Measurements from ENCODE around the gene ACSM3. TPM values are rescaled to one million over a fixed set of nuclear protein-coding genes. Genes with fewer than 3 reads are reported as not detected.
A peak's percentile ranks its signal among the peaks of the same experiment; 100 is the strongest.

Gene ACSM3
- total and polyA plus RNA-seq, 10 of the 15 experiments (the other 5 are each of a cell fraction or from before 2014, with no cell fraction given), result 4.9 to 21.0 (median 7.0) TPM

DNA sequence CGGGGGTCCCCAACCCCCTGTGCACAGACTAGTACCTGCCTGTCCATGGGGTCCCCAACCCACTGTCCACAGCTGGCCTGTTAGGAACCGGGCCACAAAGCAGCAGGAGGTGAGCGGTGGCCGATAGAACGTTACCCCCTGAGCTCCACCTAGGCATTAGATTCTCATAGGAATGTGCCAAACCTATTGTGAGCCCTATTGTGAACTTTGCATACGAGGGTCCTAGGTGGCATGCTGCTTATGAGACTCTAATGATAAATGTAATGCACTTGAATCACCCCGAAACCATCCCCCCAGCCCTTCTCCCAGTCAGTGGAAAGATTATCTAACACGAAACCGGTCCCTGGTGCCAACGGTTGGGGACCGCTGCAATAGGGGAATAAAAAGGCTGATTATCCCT, 44.0 kb downstream of the ACSM3 start:
- no TSS peak for BruUV-seq (replicated peaks)
- Histone ChIP-seq H3K9me3 (replicated peaks; ENCODE audit: control insufficient read depth, insufficient read depth, low read length) (no peaks in the 10 kb centered on the region), H3K79me2 (ENCODE audit: control insufficient read depth, insufficient read depth, low read length) (peaks cover 17% of the 10 kb centered on the region), H4K20me1 (ENCODE audit: control insufficient read depth, insufficient read depth) (no peaks in the 10 kb centered on the region), H3K36me3 (ENCODE audit: control insufficient read depth in 2 of 2, insufficient read depth in 2 of 2, low read length in 1 of 2) (no peaks in the 10 kb centered on the region), H3K4me2 (ENCODE audit: control insufficient read depth, insufficient read depth) (peak overlapping the region; percentile 85), H3K4me3 (peak overlapping the region; percentile 88), H3K27ac (ENCODE audit: control insufficient read depth, insufficient read depth) (peak overlapping the region; percentile 94; the same call in 1 of the 2 replicates), H3K27me3 (replicated peaks in 1 of 2; ENCODE audit: control insufficient read depth in 2 of 2, insufficient read depth in 2 of 2, low read length in 1 of 2) (no peaks in the 10 kb centered on the region), H3K4me1 (ENCODE audit: control insufficient read depth, insufficient read depth, low read length) (peaks cover 7% of the 10 kb centered on the region), H2AFZ (ENCODE audit: control insufficient read depth, low read depth, low read length) (no peak overlapping the region), H3K9ac (ENCODE audit: control insufficient read depth, insufficient read depth, low read length) (peak overlapping the region; percentile 99; the same call in 1 of the 2 replicates)
- ATAC-seq, result no peak
- ChIA-PET CTCF (no interaction called here), SMC1A (ENCODE audit: uncharacterized antibody, unreplicated experiment) (no interaction called here), POLR2A (no interaction called here), RAD21 (ENCODE audit: unreplicated experiment) (no interaction called here)
- no peak for FAIRE-seq
- in situ Hi-C loops (cut with MboI), result no loop called here
- intact Hi-C loops (cut with micrococcal nuclease; ENCODE audit: unreplicated experiment), result loop anchor here (2.0 to 5.0 kb wide), 3 partner anchors 39 to 93 kb away; partner anchors contain the start of genes DCUN1D3, LYRM1 and THUMPD1
- TF ChIP-seq, protein P1, sequence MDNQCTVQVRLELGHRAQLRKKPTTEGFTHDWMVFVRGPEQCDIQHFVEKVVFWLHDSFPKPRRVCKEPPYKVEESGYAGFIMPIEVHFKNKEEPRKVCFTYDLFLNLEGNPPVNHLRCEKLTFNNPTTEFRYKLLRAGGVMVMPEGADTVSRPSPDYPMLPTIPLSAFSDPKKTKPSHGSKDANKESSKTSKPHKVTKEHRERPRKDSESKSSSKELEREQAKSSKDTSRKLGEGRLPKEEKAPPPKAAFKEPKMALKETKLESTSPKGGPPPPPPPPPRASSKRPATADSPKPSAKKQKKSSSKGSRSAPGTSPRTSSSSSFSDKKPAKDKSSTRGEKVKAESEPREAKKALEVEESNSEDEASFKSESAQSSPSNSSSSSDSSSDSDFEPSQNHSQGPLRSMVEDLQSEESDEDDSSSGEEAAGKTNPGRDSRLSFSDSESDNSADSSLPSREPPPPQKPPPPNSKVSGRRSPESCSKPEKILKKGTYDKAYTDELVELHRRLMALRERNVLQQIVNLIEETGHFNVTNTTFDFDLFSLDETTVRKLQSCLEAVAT (IDR thresholded peaks at IDR 0.05), result 0 out of 2 replicates have a peak, but pooled peaks have one; percentile 13
- TF ChIP-seq, protein P2, sequence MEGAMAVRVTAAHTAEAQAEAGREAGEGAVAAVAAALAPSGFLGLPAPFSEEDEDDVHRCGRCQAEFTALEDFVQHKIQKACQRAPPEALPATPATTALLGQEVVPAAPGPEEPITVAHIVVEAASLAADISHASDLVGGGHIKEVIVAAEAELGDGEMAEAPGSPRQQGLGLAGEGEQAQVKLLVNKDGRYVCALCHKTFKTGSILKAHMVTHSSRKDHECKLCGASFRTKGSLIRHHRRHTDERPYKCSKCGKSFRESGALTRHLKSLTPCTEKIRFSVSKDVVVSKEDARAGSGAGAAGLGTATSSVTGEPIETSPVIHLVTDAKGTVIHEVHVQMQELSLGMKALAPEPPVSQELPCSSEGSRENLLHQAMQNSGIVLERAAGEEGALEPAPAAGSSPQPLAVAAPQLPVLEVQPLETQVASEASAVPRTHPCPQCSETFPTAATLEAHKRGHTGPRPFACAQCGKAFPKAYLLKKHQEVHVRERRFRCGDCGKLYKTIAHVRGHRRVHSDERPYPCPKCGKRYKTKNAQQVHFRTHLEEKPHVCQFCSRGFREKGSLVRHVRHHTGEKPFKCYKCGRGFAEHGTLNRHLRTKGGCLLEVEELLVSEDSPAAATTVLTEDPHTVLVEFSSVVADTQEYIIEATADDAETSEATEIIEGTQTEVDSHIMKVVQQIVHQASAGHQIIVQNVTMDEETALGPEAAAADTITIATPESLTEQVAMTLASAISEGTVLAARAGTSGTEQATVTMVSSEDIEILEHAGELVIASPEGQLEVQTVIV (IDR thresholded peaks at IDR 0.05; ENCODE audit: borderline replicate concordance, partially characterized antibody), result no peak
- TF ChIP-seq ETV6 (conservative IDR thresholded peaks at IDR 0.05 in 1 of 2, IDR thresholded peaks at IDR 0.05 in 1 of 2; ENCODE audit: borderline replicate concordance in 1 of 2, low read depth in 1 of 2), result no peak
- TF ChIP-seq ZNF217 (IDR thresholded peaks at IDR 0.05), result no peak
- TF ChIP-seq FOS (IDR thresholded peaks at IDR 0.05; ENCODE audit: borderline replicate concordance, extremely low read depth, insufficient read length), result no peak
- DNase-seq (ENCODE audit: low read depth, low spot score), result no peak
- 92% methylated on average over 11 of the region's 11 CpGs for WGBS (ENCODE audit: insufficient coverage, insufficient replicate concordance, low lambda C conversion rate, missing lambda C conversion rate)
